ENCODE results near the gene B3GALT6. TPM values are rescaled to one million over a fixed set of nuclear protein-coding genes. Genes with fewer than 3 reads are reported as not detected.

Gene B3GALT6
- total RNA-seq, 5 donors from 2014 or later (not counting 1 experiment from before 2014, with no cell fraction given) = 10.0 to 30.4 (median 25.1) TPM

DNA sequence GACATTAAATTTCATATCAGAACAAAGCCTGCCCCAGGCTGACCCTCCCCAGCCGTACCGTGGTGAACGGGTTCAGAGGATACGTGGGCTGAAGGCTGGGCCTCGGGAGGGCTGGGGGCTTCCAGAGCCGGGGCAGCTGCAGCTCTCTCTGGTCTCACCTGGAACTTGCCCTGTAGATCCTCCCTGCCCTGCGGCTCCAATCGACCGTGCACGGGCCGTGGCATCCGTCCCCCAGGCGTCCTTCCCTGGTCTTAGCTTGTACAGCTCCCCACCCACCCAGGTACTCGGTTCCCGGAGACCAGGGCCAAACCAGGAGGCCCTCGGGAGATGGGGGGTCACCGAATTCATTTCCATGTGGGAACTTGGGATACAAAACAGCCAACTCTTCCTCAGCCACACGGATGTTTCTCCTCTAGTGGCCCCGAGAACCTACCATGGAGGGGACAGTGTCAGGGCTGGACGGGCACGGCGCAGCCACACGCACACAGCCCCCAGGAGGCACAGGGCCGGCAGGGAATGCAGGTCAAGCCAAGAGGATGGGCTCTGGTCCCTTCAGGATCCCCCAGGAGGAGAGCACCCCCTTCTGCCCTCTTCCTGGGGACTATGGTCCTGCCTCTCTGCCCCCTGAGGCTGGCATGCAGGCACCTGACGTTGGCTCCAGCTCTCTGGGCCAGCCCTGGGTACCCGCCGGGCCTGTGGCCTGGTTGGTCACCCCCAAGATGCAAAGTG lies 3.1 kb downstream of the B3GALT6 start:
- Histone ChIP-seq H3K27me3 (replicated peaks in 1 of 2; ENCODE audit: control insufficient read depth in 2 of 2, extremely low read depth in 1 of 2, insufficient read depth in 2 of 2, low read length in 1 of 2) (peaks cover 0 to 28% of the 10 kb centered on the region in 2 experiments), H3K27ac (ENCODE audit: low read length) (no peak overlapping the region), H3K4me3 (ENCODE audit: control insufficient read depth in 1 of 2, extremely low read depth in 1 of 2, low read length in 1 of 2) (no peak overlapping the region), H3K4me1 (ENCODE audit: control insufficient read depth in 1 of 2, extremely low read depth in 1 of 2, insufficient read depth in 2 of 2, low read length in 2 of 2) (peaks cover 17 to 30% of the 10 kb centered on the region in 2 experiments), H3K9me3 (no peaks in the 10 kb centered on the region), H3K36me3 (ENCODE audit: control insufficient read depth in 2 of 2, extremely low read depth in 1 of 2, insufficient read depth in 1 of 2, low read length in 1 of 2) (peaks cover 0 to 11% of the 10 kb centered on the region in 2 donors)
- Mint-ChIP-seq H3K27ac (no peak overlapping the region), H3K4me3 (peak overlapping the region in 1 of 3 donors; percentile 83), H3K36me3 (peaks cover 6% of the 10 kb centered on the region), H3K27me3 (no peaks in the 10 kb centered on the region), H3K4me1 (peaks cover 22 to 28% (median 23%) of the 10 kb centered on the region in 3 donors), H3K9me3 (no peaks in the 10 kb centered on the region)
- WGBS (ENCODE audit: insufficient coverage) = 92% methylated on average over 24 of the region's 27 CpGs
- ATAC-seq (replicated peaks in 1 of 4) = no peak
- DNase-seq = no peak
- POLR2A ChIA-PET = no interaction called here
- CTCF ChIA-PET = no interaction called here

DNA sequence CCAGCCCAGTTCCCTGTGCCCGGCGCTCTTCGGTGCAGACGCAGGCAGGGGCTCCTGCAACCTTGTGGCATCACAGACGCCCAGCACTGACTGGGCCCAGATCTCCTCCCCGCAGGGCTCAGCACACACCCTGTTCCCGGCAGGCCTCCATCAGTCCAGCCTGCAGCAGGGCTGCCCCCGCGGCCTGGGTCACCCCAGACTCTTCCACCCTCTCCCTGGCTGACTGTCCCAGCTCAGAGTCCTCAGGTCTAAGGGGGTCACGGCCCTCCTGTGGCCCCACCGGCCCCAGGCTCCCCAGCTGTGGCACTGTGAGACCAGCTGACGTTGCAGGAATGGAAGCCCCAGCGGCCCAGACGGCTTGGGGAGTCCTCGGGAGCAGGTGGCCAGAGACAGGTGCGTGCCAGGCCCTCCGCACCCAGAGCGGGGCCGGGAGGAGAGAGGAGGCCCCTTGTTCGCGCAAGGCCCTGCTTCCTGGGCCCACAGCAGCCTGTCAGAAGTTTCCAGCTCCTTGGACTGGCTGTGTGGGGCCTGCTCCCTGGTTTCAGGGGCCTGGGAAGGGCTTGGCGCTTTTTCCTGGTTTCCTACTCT lies 4.2 kb downstream of the B3GALT6 start:
- Histone ChIP-seq H3K27ac (ENCODE audit: low read length) (no peak overlapping the region), H3K9me3 (no peaks in the 10 kb centered on the region), H3K27me3 (replicated peaks in 1 of 2; ENCODE audit: control insufficient read depth in 2 of 2, extremely low read depth in 1 of 2, insufficient read depth in 2 of 2, low read length in 1 of 2) (peaks cover 0 to 36% of the 10 kb centered on the region in 2 experiments), H3K4me3 (ENCODE audit: control insufficient read depth in 1 of 2, extremely low read depth in 1 of 2, low read length in 1 of 2) (no peak overlapping the region), H3K36me3 (ENCODE audit: control insufficient read depth in 2 of 2, extremely low read depth in 1 of 2, insufficient read depth in 1 of 2, low read length in 1 of 2) (peaks cover 0 to 10% of the 10 kb centered on the region in 2 donors), H3K4me1 (ENCODE audit: control insufficient read depth in 1 of 2, extremely low read depth in 1 of 2, insufficient read depth in 2 of 2, low read length in 2 of 2) (peaks cover 11 to 20% of the 10 kb centered on the region in 2 experiments)
- POLR2A ChIA-PET = no interaction called here
- no peak overlapping the region for H3K4me3 Mint-ChIP-seq
- peaks cover 14 to 17% (median 15%) of the 10 kb centered on the region in 3 donors for H3K4me1 Mint-ChIP-seq
- H3K9me3 Mint-ChIP-seq = no peaks in the 10 kb centered on the region
- H3K27me3 Mint-ChIP-seq = no peaks in the 10 kb centered on the region
- ATAC-seq (replicated peaks in 1 of 4) (no peak), DNase-seq (no peak)
- CTCF ChIA-PET = no interaction called here
- H3K36me3 Mint-ChIP-seq = peaks cover 3% of the 10 kb centered on the region
- no peak overlapping the region for H3K27ac Mint-ChIP-seq
- WGBS (ENCODE audit: insufficient coverage) = 88% methylated on average over 21 of the region's 22 CpGs

GRCh38 chr1:1236945-1237873 lies 5.2 kb downstream of the B3GALT6 start:
- H3K9me3 Mint-ChIP-seq = no peaks in the 10 kb centered on the region
- Histone ChIP-seq H3K27ac (ENCODE audit: low read length) (no peak overlapping the region), H3K4me1 (ENCODE audit: control insufficient read depth in 1 of 2, extremely low read depth in 1 of 2, insufficient read depth in 2 of 2, low read length in 2 of 2) (peaks cover 9 to 20% of the 10 kb centered on the region in 2 experiments), H3K36me3 (ENCODE audit: control insufficient read depth in 2 of 2, extremely low read depth in 1 of 2, insufficient read depth in 1 of 2, low read length in 1 of 2) (peaks cover 0 to 10% of the 10 kb centered on the region in 2 donors), H3K9me3 (no peaks in the 10 kb centered on the region), H3K4me3 (ENCODE audit: control insufficient read depth in 1 of 2, extremely low read depth in 1 of 2, low read length in 1 of 2) (no peak overlapping the region), H3K27me3 (replicated peaks in 1 of 2; ENCODE audit: control insufficient read depth in 2 of 2, extremely low read depth in 1 of 2, insufficient read depth in 2 of 2, low read length in 1 of 2) (peaks cover 0 to 45% of the 10 kb centered on the region in 2 experiments)
- peaks cover 14 to 17% (median 15%) of the 10 kb centered on the region in 3 donors for H3K4me1 Mint-ChIP-seq
- ChIA-PET CTCF (no interaction called here), POLR2A (no interaction called here)
- H3K27ac Mint-ChIP-seq = no peak overlapping the region
- no peak for DNase-seq
- 62% methylated on average over 25 of the region's 34 CpGs for WGBS (ENCODE audit: insufficient coverage)
- H3K36me3 Mint-ChIP-seq = peaks cover 3% of the 10 kb centered on the region
- no peaks in the 10 kb centered on the region for H3K27me3 Mint-ChIP-seq
- H3K4me3 Mint-ChIP-seq = no peak overlapping the region
- ATAC-seq (replicated peaks in 1 of 4) = no peak

- peaks cover 14 to 17% (median 15%) of the 10 kb centered on the region in 3 donors for H3K4me1 Mint-ChIP-seq
- peaks cover 6 to 13% of the 10 kb centered on the region in 2 experiments for H3K4me1 ChIP-seq (ENCODE audit: control insufficient read depth in 1 of 2, extremely low read depth in 1 of 2, insufficient read depth in 2 of 2, low read length in 2 of 2)
- no peaks in the 10 kb centered on the region for H3K27me3 Mint-ChIP-seq
- 66% methylated on average over 45 of the region's 48 CpGs for WGBS (ENCODE audit: insufficient coverage)
- DNase-seq (no peak), ATAC-seq (replicated peaks in 1 of 4) (no peak)
- H3K36me3 ChIP-seq (ENCODE audit: control insufficient read depth in 2 of 2, extremely low read depth in 1 of 2, insufficient read depth in 1 of 2, low read length in 1 of 2) = peaks cover 0 to 10% of the 10 kb centered on the region in 2 donors
- ChIA-PET CTCF (no interaction called here), POLR2A (no interaction called here)
- H3K27ac Mint-ChIP-seq = no peak overlapping the region
- peaks cover 3% of the 10 kb centered on the region for H3K36me3 Mint-ChIP-seq
- no peaks in the 10 kb centered on the region for H3K9me3 ChIP-seq
- no peak overlapping the region for H3K4me3 ChIP-seq (ENCODE audit: control insufficient read depth in 1 of 2, extremely low read depth in 1 of 2, low read length in 1 of 2)
- H3K27ac ChIP-seq (ENCODE audit: low read length) = no peak overlapping the region
- H3K4me3 Mint-ChIP-seq = no peak overlapping the region
- H3K27me3 ChIP-seq (replicated peaks in 1 of 2; ENCODE audit: control insufficient read depth in 2 of 2, extremely low read depth in 1 of 2, insufficient read depth in 2 of 2, low read length in 1 of 2) = peaks cover 0 to 52% of the 10 kb centered on the region in 2 experiments
- no peaks in the 10 kb centered on the region for H3K9me3 Mint-ChIP-seq
These were observed 6.1 kb downstream of the B3GALT6 start for GRCh38 chr1:1237874-1238701.

DNA sequence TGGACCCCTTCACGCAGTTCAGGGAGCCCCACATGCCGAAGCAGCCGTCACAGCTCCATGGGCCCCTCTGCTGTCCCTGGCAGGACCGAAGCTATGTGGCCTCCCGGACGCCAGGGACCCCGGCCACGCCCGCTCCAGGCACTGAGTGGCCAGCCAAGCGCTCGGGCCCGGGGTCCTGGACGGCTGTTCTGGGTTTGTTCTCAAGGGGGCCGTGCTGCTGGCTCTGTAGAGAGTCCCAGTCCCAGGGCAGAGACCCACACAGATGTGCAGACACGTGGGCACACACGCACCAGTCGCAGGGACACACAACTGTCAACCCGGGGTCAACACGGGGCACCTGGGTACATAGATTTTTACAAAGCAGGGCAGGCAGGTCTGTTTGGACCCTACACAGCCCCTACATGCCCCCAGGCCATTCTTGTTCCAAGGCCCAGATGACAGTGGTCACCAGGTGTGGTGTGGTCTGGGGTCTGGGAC lies 6.7 kb downstream of the B3GALT6 start:
- H3K4me3 ChIP-seq (ENCODE audit: control insufficient read depth in 1 of 2, extremely low read depth in 1 of 2, low read length in 1 of 2) = no peak overlapping the region
- CTCF ChIA-PET = no interaction called here

More for the DNA sequence above, 6.7 kb downstream of the B3GALT6 start:
- H3K9me3 Mint-ChIP-seq = no peaks in the 10 kb centered on the region
- no peak overlapping the region for H3K4me3 Mint-ChIP-seq
- H3K4me1 ChIP-seq (ENCODE audit: control insufficient read depth in 1 of 2, extremely low read depth in 1 of 2, insufficient read depth in 2 of 2, low read length in 2 of 2) = peaks cover 0 to 8% of the 10 kb centered on the region in 2 experiments
- H3K36me3 Mint-ChIP-seq = no peaks in the 10 kb centered on the region
- POLR2A ChIA-PET = no interaction called here
- peaks cover 0 to 58% of the 10 kb centered on the region in 2 experiments for H3K27me3 ChIP-seq (replicated peaks in 1 of 2; ENCODE audit: control insufficient read depth in 2 of 2, extremely low read depth in 1 of 2, insufficient read depth in 2 of 2, low read length in 1 of 2)
- DNase-seq (no peak), ATAC-seq (replicated peaks in 1 of 4) (no peak)
- 75% methylated on average over 19 of the region's 19 CpGs for WGBS (ENCODE audit: insufficient coverage)
- H3K27me3 Mint-ChIP-seq = no peaks in the 10 kb centered on the region
- peaks cover 9 to 13% (median 10%) of the 10 kb centered on the region in 3 donors for H3K4me1 Mint-ChIP-seq
- H3K36me3 ChIP-seq (ENCODE audit: control insufficient read depth in 2 of 2, extremely low read depth in 1 of 2, insufficient read depth in 1 of 2, low read length in 1 of 2) = peaks cover 0 to 10% of the 10 kb centered on the region in 2 donors
- H3K27ac ChIP-seq (ENCODE audit: low read length) = no peak overlapping the region
- H3K27ac Mint-ChIP-seq = no peak overlapping the region
- no peaks in the 10 kb centered on the region for H3K9me3 ChIP-seq

All from T-cell (primary cell).